LNCAP (cell line): ENCODE measurements around the gene ZNF516.

Experiments
- TF ChIP-seq, protein P1 (sequence below): fragments of 450-650 bp; IDR thresholded peaks from 2 replicates; pipeline ENCODE4 v1.5.1; 2017; ENCODE audit warnings: mild to moderate bottlenecking

The ZNF516 gene, protein sequence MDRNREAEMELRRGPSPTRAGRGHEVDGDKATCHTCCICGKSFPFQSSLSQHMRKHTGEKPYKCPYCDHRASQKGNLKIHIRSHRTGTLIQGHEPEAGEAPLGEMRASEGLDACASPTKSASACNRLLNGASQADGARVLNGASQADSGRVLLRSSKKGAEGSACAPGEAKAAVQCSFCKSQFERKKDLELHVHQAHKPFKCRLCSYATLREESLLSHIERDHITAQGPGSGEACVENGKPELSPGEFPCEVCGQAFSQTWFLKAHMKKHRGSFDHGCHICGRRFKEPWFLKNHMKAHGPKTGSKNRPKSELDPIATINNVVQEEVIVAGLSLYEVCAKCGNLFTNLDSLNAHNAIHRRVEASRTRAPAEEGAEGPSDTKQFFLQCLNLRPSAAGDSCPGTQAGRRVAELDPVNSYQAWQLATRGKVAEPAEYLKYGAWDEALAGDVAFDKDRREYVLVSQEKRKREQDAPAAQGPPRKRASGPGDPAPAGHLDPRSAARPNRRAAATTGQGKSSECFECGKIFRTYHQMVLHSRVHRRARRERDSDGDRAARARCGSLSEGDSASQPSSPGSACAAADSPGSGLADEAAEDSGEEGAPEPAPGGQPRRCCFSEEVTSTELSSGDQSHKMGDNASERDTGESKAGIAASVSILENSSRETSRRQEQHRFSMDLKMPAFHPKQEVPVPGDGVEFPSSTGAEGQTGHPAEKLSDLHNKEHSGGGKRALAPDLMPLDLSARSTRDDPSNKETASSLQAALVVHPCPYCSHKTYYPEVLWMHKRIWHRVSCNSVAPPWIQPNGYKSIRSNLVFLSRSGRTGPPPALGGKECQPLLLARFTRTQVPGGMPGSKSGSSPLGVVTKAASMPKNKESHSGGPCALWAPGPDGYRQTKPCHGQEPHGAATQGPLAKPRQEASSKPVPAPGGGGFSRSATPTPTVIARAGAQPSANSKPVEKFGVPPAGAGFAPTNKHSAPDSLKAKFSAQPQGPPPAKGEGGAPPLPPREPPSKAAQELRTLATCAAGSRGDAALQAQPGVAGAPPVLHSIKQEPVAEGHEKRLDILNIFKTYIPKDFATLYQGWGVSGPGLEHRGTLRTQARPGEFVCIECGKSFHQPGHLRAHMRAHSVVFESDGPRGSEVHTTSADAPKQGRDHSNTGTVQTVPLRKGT

DNA sequence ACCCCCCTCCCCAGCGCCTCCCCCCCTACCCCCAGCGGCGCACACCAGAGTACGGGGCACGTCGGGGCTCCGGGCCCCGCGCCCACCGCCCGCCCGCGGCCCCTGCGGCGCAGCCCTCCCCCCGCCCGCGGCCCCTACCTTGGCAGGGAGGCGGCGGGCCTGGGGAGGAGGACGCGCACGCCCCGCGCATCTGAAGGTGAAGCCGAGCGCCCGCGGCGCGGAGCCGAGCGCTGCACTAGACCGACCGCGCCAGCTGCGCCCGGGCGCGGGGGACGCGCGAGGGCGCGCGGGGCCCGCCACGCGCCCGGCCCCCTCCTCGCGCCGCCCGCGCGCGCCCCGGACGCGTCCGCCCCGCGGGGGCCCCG lies at the start of gene ZNF516:
TSS of gene ZNF516 (minus strand) at position 237 of the 365 bp plus-strand sequence. CDS start 52,188 bp downstream, outside the sequence.
- TF ChIP-seq, protein P1, sequence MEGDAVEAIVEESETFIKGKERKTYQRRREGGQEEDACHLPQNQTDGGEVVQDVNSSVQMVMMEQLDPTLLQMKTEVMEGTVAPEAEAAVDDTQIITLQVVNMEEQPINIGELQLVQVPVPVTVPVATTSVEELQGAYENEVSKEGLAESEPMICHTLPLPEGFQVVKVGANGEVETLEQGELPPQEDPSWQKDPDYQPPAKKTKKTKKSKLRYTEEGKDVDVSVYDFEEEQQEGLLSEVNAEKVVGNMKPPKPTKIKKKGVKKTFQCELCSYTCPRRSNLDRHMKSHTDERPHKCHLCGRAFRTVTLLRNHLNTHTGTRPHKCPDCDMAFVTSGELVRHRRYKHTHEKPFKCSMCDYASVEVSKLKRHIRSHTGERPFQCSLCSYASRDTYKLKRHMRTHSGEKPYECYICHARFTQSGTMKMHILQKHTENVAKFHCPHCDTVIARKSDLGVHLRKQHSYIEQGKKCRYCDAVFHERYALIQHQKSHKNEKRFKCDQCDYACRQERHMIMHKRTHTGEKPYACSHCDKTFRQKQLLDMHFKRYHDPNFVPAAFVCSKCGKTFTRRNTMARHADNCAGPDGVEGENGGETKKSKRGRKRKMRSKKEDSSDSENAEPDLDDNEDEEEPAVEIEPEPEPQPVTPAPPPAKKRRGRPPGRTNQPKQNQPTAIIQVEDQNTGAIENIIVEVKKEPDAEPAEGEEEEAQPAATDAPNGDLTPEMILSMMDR: no peak

DNA sequence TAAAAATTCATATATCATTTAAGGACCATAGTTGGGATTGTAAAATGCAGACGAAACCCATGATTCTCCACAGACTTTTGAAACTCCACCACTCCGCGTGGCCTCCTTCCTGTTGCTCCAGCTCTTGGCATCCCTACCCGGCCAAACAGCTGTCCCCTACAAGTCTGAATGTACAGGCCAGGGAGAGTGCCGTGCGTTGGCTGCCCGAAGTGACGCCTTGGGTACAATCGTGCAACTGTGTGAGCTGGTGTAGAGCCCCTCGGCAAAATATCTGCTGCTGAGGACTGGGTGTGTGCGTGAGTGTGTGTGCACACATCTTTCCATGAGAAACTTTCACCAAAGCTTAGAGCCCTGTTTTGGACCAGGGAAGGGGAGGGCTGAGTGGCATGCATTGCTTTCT lies 43.8 kb upstream of the ZNF516 start:
- TF ChIP-seq, protein P1: no peak

DNA sequence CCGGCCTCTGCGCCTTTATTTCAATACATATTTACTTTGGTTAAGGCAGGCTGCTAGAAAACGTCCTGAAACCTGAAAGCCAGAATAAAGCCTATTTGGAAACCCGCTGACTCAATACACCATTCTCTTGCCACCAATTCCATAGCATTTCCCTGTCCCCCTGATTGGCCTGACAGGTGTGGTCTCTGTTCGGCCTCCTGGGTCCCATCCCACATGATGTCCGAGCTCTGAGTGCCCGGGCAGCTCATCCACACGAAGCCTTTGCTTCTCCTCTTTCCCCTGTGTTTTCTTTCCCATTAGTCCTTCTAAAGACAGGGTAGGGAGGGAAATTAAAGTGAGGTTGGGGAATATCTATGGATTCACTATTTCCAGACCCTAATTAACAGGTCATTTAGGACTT lies 42.6 kb upstream of the ZNF516 start:
- TF ChIP-seq, protein P1: no peak

DNA sequence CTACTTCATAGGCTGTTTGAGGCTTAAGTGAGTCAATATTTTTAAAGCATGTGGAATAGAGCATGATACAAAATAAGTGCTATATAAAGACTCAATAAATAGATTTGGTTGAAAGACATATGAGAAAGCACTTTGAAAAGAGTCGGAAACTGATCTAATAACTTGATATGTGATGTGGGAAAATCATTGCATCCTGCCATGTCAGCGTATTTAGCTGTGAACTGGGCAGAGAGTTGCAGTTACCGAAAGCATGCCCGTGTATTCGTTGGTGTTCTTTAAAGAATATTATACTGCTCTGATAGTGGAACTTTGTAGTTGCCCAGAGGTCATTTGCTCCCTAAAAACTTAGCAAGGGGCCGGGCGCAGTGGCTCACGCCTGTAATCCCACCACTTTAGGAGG lies 37.8 kb upstream of the ZNF516 start:
- TF ChIP-seq, protein P1: no peak

DNA sequence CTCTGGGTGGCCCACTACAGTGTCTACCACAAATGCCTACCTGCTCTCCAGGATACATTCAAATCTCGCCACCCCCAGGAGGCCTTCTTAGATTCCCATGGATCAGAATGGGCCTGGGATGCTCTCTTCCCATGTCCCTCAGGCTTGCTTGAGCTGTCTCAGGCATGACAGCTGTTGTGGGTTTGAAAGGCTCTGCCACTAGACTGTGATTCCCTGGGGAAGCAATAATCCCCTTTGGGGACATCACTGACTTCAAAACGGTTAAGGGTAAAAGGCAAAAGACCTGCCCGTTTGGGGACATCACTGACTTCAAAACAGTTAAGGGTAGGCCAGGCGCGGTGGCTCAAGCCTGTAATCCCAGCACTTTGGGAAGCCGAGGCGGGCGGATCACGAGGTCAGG lies 35.8 kb upstream of the ZNF516 start:
- TF ChIP-seq, protein P1: no peak

DNA sequence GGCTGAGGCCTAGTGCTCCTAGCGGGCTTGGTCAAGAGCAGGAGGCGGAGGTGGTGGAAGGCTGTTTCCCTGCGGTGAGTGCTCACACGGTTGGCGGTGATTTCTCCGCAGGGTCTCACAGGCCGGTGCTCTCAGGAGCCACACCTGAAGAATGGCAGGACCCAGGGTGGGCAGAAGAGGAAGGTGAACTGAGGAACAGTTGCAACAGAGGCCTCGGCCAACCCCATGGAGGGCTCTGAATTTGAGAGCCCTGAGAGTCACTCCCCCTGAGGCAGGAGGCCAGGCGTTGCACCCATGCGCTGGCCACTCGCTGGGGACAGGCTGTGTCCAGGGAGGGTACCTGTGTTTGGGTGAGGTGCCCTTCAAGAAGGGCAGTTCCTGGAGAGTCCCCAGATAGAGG lies 35.3 kb upstream of the ZNF516 start:
- TF ChIP-seq, protein P1: no peak

DNA sequence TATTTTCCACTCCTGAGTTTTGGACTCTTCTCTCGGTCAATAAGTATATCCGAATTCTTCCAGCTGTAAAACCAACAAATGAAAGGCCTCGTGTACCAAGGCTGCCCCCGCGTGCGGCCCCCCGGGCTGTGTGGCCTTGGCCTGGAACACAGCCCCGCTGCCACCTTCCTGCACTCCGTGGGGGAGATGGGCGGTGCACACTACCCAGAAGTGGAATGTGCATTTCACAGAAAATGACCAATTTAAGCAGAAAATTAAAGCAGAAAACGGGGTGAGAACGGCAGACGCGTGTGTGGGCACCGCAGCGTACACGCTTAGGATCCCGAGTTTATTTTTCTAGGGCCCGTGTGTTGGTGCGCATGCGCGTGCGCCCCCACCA lies 34.4 kb upstream of the ZNF516 start:
- TF ChIP-seq, protein P1: no peak
